SU-DHL-6 (cell line): ENCODE results near the gene CRYBG3.

Experiments
- EZH2phosphoT487 ChIP-seq: fragments of 200-600 bp; sonication (generic), shearing (Covaris generic); conservative IDR thresholded peaks from 2 replicates; pipeline ENCODE4 v1.6.1; 2018; ENCODE audit warnings: mild to moderate bottlenecking, antibody characterized with exemption, low read length, moderate library complexity, mixed read lengths
- TF ChIP-seq, protein P1 (sequence below): fragments of 200-600 bp; sonication (generic); IDR thresholded peaks from one replicate; pipeline ENCODE4 v1.5.1; 2017; ENCODE audit warnings: antibody characterized with exemption, mild to moderate bottlenecking, low read length, moderate library complexity; ENCODE audit not compliant: insufficient read depth, poor library complexity, severe bottlenecking

DNA sequence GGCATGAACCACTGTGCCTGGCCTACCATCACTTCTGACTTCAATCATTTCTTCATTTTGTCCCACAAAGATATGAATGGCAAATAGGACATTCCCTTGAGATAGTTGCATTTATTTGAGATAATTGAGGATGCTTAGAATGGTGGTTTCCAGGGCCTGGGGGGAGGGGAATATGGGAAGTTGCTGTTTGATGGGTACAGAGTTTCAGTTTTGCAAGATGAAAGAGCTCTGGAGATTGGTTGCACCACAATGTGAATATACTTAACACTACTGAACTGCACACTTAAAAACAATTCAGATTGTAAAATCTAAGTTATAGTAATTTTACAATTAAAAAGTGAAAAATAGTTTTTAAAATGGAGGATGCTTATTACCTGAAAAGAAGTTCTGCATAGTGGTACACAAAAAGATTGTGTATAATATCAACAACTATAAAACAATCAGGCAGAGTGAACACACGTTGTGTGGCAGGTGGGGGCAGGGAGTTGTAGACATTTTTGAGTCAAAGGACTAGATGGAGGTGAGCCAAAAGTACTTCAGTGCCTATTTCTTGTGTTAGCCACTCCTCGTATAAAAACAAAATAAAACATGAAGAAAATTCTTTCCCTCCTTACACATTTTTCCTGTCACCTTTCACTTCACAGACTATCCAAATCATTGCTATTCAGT lies 168.9 kb downstream of the CRYBG3 start:
- TF ChIP-seq, protein P1, sequence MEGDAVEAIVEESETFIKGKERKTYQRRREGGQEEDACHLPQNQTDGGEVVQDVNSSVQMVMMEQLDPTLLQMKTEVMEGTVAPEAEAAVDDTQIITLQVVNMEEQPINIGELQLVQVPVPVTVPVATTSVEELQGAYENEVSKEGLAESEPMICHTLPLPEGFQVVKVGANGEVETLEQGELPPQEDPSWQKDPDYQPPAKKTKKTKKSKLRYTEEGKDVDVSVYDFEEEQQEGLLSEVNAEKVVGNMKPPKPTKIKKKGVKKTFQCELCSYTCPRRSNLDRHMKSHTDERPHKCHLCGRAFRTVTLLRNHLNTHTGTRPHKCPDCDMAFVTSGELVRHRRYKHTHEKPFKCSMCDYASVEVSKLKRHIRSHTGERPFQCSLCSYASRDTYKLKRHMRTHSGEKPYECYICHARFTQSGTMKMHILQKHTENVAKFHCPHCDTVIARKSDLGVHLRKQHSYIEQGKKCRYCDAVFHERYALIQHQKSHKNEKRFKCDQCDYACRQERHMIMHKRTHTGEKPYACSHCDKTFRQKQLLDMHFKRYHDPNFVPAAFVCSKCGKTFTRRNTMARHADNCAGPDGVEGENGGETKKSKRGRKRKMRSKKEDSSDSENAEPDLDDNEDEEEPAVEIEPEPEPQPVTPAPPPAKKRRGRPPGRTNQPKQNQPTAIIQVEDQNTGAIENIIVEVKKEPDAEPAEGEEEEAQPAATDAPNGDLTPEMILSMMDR: no peak
- TF ChIP-seq EZH2phosphoT487: no peak
